IPS DF 6.9 (cell line): ENCODE data around the gene BBOF1.

Experiments used
- DNase-seq: peaks from one replicate; pipeline ENCODE4 v3.0.0-alpha.2; 2013; ENCODE audit warnings: low read depth, low spot score
- H3K27ac ChIP-seq: one replicate; pipeline ENCODE4 v1.5.1; 2013; ENCODE audit warnings: low read length, control low read depth
- H3K27me3 ChIP-seq: 2 replicates; pipeline ENCODE4 v1.6.1; 2013; ENCODE audit warnings: mild to moderate bottlenecking, low read length; ENCODE audit not compliant: control insufficient read depth, insufficient read depth
- H3K36me3 ChIP-seq: 2 replicates; pipeline ENCODE4 v1.6.1; 2013; ENCODE audit warnings: low read length; ENCODE audit not compliant: control insufficient read depth, insufficient read depth
- H3K4me1 ChIP-seq: 2 replicates; pipeline ENCODE4 v1.6.1; 2013; ENCODE audit warnings: low read length; ENCODE audit not compliant: control insufficient read depth, insufficient read depth
- H3K4me3 ChIP-seq: 2 replicates; pipeline ENCODE4 v1.5.1; 2013; ENCODE audit warnings: mild to moderate bottlenecking, low read length
- H3K9me3 ChIP-seq: 2 replicates; pipeline ENCODE4 v1.6.1; 2013; ENCODE audit warnings: low read length, inconsistent platforms; ENCODE audit not compliant: control insufficient read depth, insufficient read depth
- WGBS: extraction: QIAGEN DNeasy Blood & Tissue Kit; methylation state at CpG from one replicate; pipeline ENCODE4 v1.1.7; 2013; ENCODE audit warnings: mixed read lengths, missing lambda C conversion rate; ENCODE audit not compliant: insufficient read length, insufficient coverage; 5-methylcytosine and 5-hydroxymethylcytosine counted together

Gene BBOF1

GRCh38 chr14:74064883-74065282 lies 45.7 kb downstream of the BBOF1 start:
- peaks cover 8% of the 10 kb centered on the region; the same call in 1 of the 2 replicates for H3K36me3 ChIP-seq
- WGBS = no CpG with 5 or more reads among the region's 3 CpGs
- no peaks in the 10 kb centered on the region for H3K4me1 ChIP-seq
- H3K4me3 ChIP-seq = no peak overlapping the region
- H3K27me3 ChIP-seq = no peaks in the 10 kb centered on the region
- no peak for DNase-seq
- no peak overlapping the region for H3K27ac ChIP-seq
- no peaks in the 10 kb centered on the region for H3K9me3 ChIP-seq

GRCh38 chr14:74065746-74066575 lies 46.8 kb downstream of the BBOF1 start:
- Histone ChIP-seq H3K4me3 (no peak overlapping the region), H3K9me3 (no peaks in the 10 kb centered on the region), H3K36me3 (peaks cover 8% of the 10 kb centered on the region; the same call in 1 of the 2 replicates), H3K27me3 (no peaks in the 10 kb centered on the region), H3K27ac (no peak overlapping the region), H3K4me1 (no peaks in the 10 kb centered on the region)
- DNase-seq = no peak
- no CpG with 5 or more reads among the region's 3 CpGs for whole genome bisulfite sequencing

- Histone ChIP-seq H3K36me3 (0 out of 2 replicates have a peak, but pooled peaks cover under 1% of the 10 kb centered on the region), H3K4me3 (no peak overlapping the region), H3K27ac (no peak overlapping the region), H3K9me3 (no peaks in the 10 kb centered on the region), H3K27me3 (no peaks in the 10 kb centered on the region), H3K4me1 (no peaks in the 10 kb centered on the region)
- DNase-seq = no peak
- no CpG with 5 or more reads among the region's 1 CpG for WGBS
These were observed 58.3 kb downstream of the BBOF1 start for GRCh38 chr14:74077401-74077800.

- no peaks in the 10 kb centered on the region for H3K27me3 ChIP-seq
- H3K27ac ChIP-seq = no peak overlapping the region
- no peak overlapping the region for H3K4me3 ChIP-seq
- no peaks in the 10 kb centered on the region for H3K4me1 ChIP-seq
- WGBS = no CpG with 5 or more reads among the region's 4 CpGs
- H3K9me3 ChIP-seq = no peaks in the 10 kb centered on the region
- H3K36me3 ChIP-seq = no peaks in the 10 kb centered on the region
- no peak for DNase-seq
These were observed 61.8 kb downstream of the BBOF1 start for GRCh38 chr14:74080820-74081460.

GRCh38 chr14:74081491-74081890 lies 62.3 kb downstream of the BBOF1 start:
- no peak overlapping the region for H3K27ac ChIP-seq
- H3K27me3 ChIP-seq = no peaks in the 10 kb centered on the region
- no peaks in the 10 kb centered on the region for H3K4me1 ChIP-seq
- no CpG with 5 or more reads among the region's 3 CpGs for WGBS
- H3K4me3 ChIP-seq = no peak overlapping the region
- H3K9me3 ChIP-seq = no peaks in the 10 kb centered on the region
- no peak for DNase-seq
- no peaks in the 10 kb centered on the region for H3K36me3 ChIP-seq

GRCh38 chr14:74083161-74083560 lies 64.0 kb downstream of the BBOF1 start:
- DNase-seq = no peak
- no peaks in the 10 kb centered on the region for H3K27me3 ChIP-seq
- peak overlapping the region; percentile 85; the same call in 1 of the 2 replicates for H3K4me3 ChIP-seq
- H3K36me3 ChIP-seq = no peaks in the 10 kb centered on the region
- H3K27ac ChIP-seq = no peak overlapping the region
- no peaks in the 10 kb centered on the region for H3K4me1 ChIP-seq
- H3K9me3 ChIP-seq = no peaks in the 10 kb centered on the region
- no CpG with 5 or more reads among the region's 3 CpGs for WGBS

GRCh38 chr14:74083784-74084276 lies 64.7 kb downstream of the BBOF1 start:
- Histone ChIP-seq H3K9me3 (no peaks in the 10 kb centered on the region), H3K4me1 (no peaks in the 10 kb centered on the region), H3K27me3 (no peaks in the 10 kb centered on the region), H3K4me3 (peak overlapping the region; percentile 85), H3K36me3 (no peaks in the 10 kb centered on the region), H3K27ac (no peak overlapping the region)
- WGBS = no CpG with 5 or more reads among the region's 15 CpGs
- DNase-seq = no peak

- H3K9me3 ChIP-seq = no peaks in the 10 kb centered on the region
- H3K4me1 ChIP-seq = no peaks in the 10 kb centered on the region
- DNase-seq = peak; percentile 98
- no peaks in the 10 kb centered on the region for H3K27me3 ChIP-seq
- peak within 1 kb of the TSS; percentile 85 for H3K4me3 ChIP-seq
- no peak within 1 kb of the TSS for H3K27ac ChIP-seq
- no CpG with 5 or more reads among the region's 46 CpGs for WGBS
- H3K36me3 ChIP-seq = no peaks in the 10 kb centered on the region
These were observed 65.3 kb downstream of the BBOF1 start, which contains the start of the genes ALDH6A1 and LIN52 for GRCh38 chr14:74084277-74085046. Gene ALDH6A1 (minus strand): TSS chr14:74084453. CDS start chr14:74084394, 59 bp downstream. Gene LIN52 (plus strand): TSS chr14:74084956. CDS start chr14:74084975, 19 bp downstream.

- WGBS = no CpG with 5 or more reads among the region's 26 CpGs
- H3K9me3 ChIP-seq = no peaks in the 10 kb centered on the region
- no peak for DNase-seq
These were observed 66.0 kb downstream of the BBOF1 start for GRCh38 chr14:74085047-74085637.

GRCh38 chr14:74085828-74086227 lies 66.7 kb downstream of the BBOF1 start:
- H3K4me3 ChIP-seq = no peak overlapping the region
- H3K27ac ChIP-seq = no peak overlapping the region
- WGBS = no CpG with 5 or more reads among the region's 1 CpG
- H3K4me1 ChIP-seq = no peaks in the 10 kb centered on the region
- no peaks in the 10 kb centered on the region for H3K9me3 ChIP-seq
- H3K36me3 ChIP-seq = no peaks in the 10 kb centered on the region
- H3K27me3 ChIP-seq = no peaks in the 10 kb centered on the region
- DNase-seq = no peak

More at GRCh38 chr14:74085047-74085637, 66.0 kb downstream of the BBOF1 start:
- H3K4me1 ChIP-seq = no peaks in the 10 kb centered on the region
- H3K27me3 ChIP-seq = no peaks in the 10 kb centered on the region
- peak overlapping the region; percentile 79; the same call in 1 of the 2 replicates for H3K4me3 ChIP-seq
- no peaks in the 10 kb centered on the region for H3K36me3 ChIP-seq
- no peak overlapping the region for H3K27ac ChIP-seq
